ENCODE results near the gene AP3D1.

DNA sequence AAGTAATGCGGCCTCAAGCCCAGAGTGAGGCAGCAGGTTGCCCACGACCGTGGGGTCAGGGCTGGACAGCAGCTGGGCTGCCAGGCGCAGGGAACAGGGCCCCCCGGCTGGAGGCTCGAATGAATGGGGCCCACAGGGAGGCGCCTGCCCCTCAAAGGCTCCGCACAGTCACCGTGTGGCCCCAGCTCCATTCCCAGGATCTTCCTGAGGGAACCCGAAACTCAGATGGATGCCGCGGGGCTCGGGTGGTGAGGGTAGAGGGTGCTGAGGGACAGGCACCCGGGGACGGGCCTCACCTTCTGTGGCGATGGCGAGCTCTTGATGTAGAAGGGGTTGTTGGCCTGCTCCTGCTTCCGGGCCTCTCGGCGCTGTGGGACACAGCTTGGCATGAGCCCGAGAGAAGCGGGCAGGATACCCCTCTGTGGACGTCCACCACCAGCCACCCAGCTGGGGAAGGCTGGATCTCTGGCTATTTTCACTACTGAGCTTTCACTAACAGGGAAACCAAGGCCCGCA, 35.4 kb downstream of the AP3D1 start:
- TF ChIP-seq, protein P1, sequence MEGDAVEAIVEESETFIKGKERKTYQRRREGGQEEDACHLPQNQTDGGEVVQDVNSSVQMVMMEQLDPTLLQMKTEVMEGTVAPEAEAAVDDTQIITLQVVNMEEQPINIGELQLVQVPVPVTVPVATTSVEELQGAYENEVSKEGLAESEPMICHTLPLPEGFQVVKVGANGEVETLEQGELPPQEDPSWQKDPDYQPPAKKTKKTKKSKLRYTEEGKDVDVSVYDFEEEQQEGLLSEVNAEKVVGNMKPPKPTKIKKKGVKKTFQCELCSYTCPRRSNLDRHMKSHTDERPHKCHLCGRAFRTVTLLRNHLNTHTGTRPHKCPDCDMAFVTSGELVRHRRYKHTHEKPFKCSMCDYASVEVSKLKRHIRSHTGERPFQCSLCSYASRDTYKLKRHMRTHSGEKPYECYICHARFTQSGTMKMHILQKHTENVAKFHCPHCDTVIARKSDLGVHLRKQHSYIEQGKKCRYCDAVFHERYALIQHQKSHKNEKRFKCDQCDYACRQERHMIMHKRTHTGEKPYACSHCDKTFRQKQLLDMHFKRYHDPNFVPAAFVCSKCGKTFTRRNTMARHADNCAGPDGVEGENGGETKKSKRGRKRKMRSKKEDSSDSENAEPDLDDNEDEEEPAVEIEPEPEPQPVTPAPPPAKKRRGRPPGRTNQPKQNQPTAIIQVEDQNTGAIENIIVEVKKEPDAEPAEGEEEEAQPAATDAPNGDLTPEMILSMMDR (IDR thresholded peaks at IDR 0.05): no peak
- no peak for TF ChIP-seq EP300 (IDR thresholded peaks at IDR 0.05)

All from ovary (tissue), 3 donors.